Coronary artery (tissue), 2 donors: ENCODE data around the gene OR2H1.

Experiments
- DNase-seq: peaks from one replicate; pipeline ENCODE4 v3.0.0-alpha.2; 2017; ENCODE audit warnings: low spot score
- H3K27ac ChIP-seq, 2 donors: fragments of 200-600 bp; sonication (generic); one replicate each; pipeline ENCODE4 v1.5.1; 2016 to 2019
- H3K4me3 ChIP-seq: fragments of 200-600 bp; sonication (generic); 2 replicates; pipeline ENCODE4 v1.5.1; 2016; ENCODE audit warnings: mild to moderate bottlenecking, moderate library complexity
- TF ChIP-seq, protein P1 (sequence below): fragments of 200-600 bp; sonication (generic); IDR thresholded peaks from one replicate; pipeline ENCODE4 v1.5.1; 2019; ENCODE audit warnings: antibody characterized with exemption

OR2H1 gene

GRCh38 chr6:29490055-29490454 is 33.1 kb downstream of the OR2H1 start:
- TF ChIP-seq, protein P1, sequence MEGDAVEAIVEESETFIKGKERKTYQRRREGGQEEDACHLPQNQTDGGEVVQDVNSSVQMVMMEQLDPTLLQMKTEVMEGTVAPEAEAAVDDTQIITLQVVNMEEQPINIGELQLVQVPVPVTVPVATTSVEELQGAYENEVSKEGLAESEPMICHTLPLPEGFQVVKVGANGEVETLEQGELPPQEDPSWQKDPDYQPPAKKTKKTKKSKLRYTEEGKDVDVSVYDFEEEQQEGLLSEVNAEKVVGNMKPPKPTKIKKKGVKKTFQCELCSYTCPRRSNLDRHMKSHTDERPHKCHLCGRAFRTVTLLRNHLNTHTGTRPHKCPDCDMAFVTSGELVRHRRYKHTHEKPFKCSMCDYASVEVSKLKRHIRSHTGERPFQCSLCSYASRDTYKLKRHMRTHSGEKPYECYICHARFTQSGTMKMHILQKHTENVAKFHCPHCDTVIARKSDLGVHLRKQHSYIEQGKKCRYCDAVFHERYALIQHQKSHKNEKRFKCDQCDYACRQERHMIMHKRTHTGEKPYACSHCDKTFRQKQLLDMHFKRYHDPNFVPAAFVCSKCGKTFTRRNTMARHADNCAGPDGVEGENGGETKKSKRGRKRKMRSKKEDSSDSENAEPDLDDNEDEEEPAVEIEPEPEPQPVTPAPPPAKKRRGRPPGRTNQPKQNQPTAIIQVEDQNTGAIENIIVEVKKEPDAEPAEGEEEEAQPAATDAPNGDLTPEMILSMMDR = no peak

GRCh38 chr6:29490552-29490951 is 33.6 kb downstream of the OR2H1 start:
- TF ChIP-seq, protein P1 = no peak
- no peak for DNase-seq
- no peak overlapping the region for H3K27ac ChIP-seq
- H3K4me3 ChIP-seq = no peak overlapping the region

More at GRCh38 chr6:29490055-29490454, 33.1 kb downstream of the OR2H1 start:
- no peak for DNase-seq
- H3K4me3 ChIP-seq = no peak overlapping the region
- H3K27ac ChIP-seq = no peak overlapping the region

DNA sequence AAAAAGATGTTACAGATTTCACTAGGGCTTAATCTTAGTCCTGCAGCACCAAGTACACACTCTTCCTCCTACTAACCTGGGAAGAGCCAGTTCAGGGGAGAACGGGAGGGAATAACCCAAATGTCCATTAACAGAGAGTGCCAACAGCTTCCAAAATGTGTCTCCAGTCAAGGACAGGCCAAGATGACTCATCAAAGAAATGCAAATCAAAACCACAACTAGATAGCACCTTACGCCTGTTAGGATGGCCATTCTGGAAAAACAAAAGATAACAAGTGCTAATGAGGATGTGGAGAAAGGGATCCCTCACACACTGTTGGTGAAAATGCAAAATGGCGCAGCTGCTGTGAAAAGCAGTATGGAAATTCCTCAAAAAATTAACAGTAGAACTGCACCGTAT is 34.6 kb downstream of the OR2H1 start:
- TF ChIP-seq, protein P1 = no peak
- no peak overlapping the region for H3K27ac ChIP-seq
- DNase-seq = no peak
- no peak overlapping the region for H3K4me3 ChIP-seq

GRCh38 chr6:29493261-29493660 is 36.3 kb downstream of the OR2H1 start:
- no peak for DNase-seq
- H3K4me3 ChIP-seq = no peak overlapping the region
- H3K27ac ChIP-seq = no peak overlapping the region
- TF ChIP-seq, protein P1 = no peak

- H3K4me3 ChIP-seq = no peak overlapping the region
- H3K27ac ChIP-seq = no peak overlapping the region
- TF ChIP-seq, protein P1 = no peak
- no peak for DNase-seq
These were observed 37.2 kb downstream of the OR2H1 start for GRCh38 chr6:29494131-29494530.

- no peak for DNase-seq
- Histone ChIP-seq H3K4me3 (no peak overlapping the region), H3K27ac (no peak overlapping the region)
- TF ChIP-seq, protein P1 = no peak
These were observed 38.6 kb downstream of the OR2H1 start for GRCh38 chr6:29495571-29495970.

DNA sequence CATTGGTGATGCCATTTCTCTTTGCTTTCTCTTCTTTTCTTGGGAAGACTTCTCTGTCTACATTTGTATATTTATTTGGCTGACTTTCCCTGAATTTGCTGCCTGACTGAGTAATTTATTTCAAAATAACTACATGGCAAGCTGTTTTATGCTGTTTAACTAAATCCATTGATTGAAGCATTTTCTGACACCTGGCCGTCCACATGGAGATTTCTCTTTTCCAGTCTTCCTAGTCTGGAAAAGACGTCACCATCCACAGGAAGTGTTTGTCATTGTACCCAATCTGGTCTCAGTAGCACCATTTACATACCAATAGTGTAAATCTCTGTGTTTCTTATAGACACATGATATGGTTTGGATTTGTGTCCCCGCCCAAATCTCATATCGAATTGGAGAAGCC is 40.0 kb downstream of the OR2H1 start:
- Histone ChIP-seq H3K4me3 (no peak overlapping the region), H3K27ac (no peak overlapping the region)
- DNase-seq = no peak
- TF ChIP-seq, protein P1 = no peak
